GF-D8 (cell line): ENCODE data around the gene ANGPT4.

ENCODE experiments used
- DNase-seq: peaks from one replicate; lab custom pipeline; 2025; lab: John Stamatoyannopoulos, UW

Gene ANGPT4

GRCh38 chr20:916125-916799, at the start of gene ANGPT4:
Gene ANGPT4 (minus strand): TSS chr20:916334. CDS start chr20:916214, 120 bp downstream.
- DNase-seq: no peak

GRCh38 chr20:963795-964194, 47.7 kb upstream of the ANGPT4 start:
- no peak for DNase-seq

GRCh38 chr20:962683-963082, 46.5 kb upstream of the ANGPT4 start:
- no peak for DNase-seq

GRCh38 chr20:962223-962622, 46.1 kb upstream of the ANGPT4 start:
- DNase-seq: no peak

- no peak for DNase-seq
Measured at GRCh38 chr20:961768-962167, 45.6 kb upstream of the ANGPT4 start.

GRCh38 chr20:959996-960615, 44.0 kb upstream of the ANGPT4 start:
- DNase-seq: no peak

GRCh38 chr20:958936-959815, 43.0 kb upstream of the ANGPT4 start:
- DNase-seq: no peak

- DNase-seq: no peak
Measured at GRCh38 chr20:957544-957943, 41.4 kb upstream of the ANGPT4 start.

GRCh38 chr20:956330-956951, 40.3 kb upstream of the ANGPT4 start:
- DNase-seq: no peak

- DNase-seq: no peak
Measured at GRCh38 chr20:955656-956055, 39.5 kb upstream of the ANGPT4 start.

GRCh38 chr20:955111-955510, 39.0 kb upstream of the ANGPT4 start:
- DNase-seq: no peak

GRCh38 chr20:953742-954141, 37.6 kb upstream of the ANGPT4 start:
- DNase-seq: no peak

- DNase-seq: no peak
Measured at GRCh38 chr20:952196-952795, 36.2 kb upstream of the ANGPT4 start.

GRCh38 chr20:951384-952169, 35.4 kb upstream of the ANGPT4 start:
- no peak for DNase-seq

- no peak for DNase-seq
Measured at GRCh38 chr20:949717-950116, 33.6 kb upstream of the ANGPT4 start.

- no peak for DNase-seq
Measured at GRCh38 chr20:946826-947225, 30.7 kb upstream of the ANGPT4 start.

GRCh38 chr20:945841-946240, 29.7 kb upstream of the ANGPT4 start:
- DNase-seq: no peak

GRCh38 chr20:944774-945410, 28.8 kb upstream of the ANGPT4 start:
- DNase-seq: no peak

- no peak for DNase-seq
Measured at GRCh38 chr20:944148-944547, 28.0 kb upstream of the ANGPT4 start.

GRCh38 chr20:942611-943010, 26.5 kb upstream of the ANGPT4 start:
- no peak for DNase-seq

GRCh38 chr20:940926-941325, 24.8 kb upstream of the ANGPT4 start:
- no peak for DNase-seq
